ENCODE data around the gene LGR6.
"Not testable (repeated sequence)": the region's sequence is repeated elsewhere in the genome, so short reads cannot be mapped to it uniquely, and the experiment has no call there.

Gene LGR6

DNA sequence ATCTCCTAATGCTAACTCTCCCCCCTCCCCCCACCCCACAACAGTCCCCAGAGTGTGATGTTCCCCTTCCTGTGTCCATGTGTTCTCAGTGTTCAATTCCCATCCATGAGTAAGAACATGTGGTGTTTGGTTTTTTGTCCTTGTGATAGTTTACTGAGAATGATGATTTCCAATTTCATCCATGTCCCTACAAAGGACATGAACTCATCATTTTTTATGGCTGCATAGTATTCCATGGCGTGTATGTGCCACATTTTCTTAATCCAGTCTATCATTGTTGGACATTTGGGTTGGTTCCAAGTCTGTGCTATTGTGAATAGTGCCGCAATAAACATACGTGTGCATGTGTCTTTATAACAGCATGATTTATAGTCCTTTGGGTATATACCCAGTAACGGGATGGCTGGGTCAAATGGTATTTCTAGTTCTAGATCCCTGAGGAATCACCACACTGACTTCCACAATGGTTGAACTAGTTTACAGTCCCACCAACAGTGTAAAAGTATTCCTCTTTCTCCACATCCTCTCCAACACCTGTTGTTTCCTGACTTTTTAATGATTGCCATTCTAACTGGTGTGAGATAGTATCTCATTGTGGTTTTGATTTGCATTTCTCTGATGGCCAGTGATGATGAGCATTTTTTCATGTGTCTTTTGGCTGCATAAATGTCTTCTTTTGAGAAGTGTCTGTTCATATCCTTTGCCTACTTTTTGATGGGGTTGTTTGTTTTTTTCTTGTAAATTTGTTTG lies 67.8 kb downstream of the LGR6 start:
- not testable (repeated sequence) for DNase-seq (ENCODE audit: low read depth in 1 of 2, low spot score in 1 of 2)

DNA sequence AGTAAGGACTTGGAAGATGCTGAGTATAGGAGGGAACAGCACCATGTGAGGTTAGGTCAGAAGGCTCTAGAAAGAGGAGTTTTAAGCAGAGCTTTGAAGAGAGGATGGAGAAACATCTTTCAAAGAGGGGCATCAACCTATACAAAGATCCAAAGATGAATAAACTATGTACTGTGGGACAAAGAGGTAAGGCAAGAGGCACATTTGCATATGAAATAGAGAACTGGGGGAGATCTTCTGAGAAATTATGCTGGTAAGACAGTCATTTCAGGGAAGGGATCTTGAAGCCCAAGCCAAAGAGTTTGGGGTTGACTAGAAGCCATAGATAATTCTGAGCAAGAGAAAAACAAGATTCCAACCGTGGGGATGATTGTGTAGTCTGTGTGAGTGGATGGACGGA lies 70.0 kb downstream of the LGR6 start:
- DNase-seq (ENCODE audit: low read depth in 1 of 2, low spot score in 1 of 2), result no peak

DNA sequence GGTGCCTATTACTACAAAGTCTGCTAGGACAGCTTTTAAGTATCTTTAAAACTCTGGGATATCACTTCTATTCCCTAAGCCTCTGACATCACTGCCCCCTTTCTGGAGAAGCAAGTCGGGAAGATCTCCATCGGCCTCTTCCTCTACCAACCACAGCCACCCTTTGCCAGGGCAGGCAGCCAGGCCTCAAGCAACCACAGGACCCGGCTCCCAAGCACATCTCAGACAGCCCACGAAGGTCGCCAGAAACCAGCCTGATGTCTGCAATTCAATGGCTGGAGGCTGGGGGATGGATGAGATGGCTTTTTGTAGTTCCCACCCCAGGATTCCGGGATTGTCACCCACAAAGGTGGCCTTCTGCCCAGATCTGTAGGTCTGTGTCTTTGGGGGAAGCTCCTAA lies 70.7 kb downstream of the LGR6 start:
- no peak for DNase-seq (ENCODE audit: low read depth in 1 of 2, low spot score in 1 of 2)

DNA sequence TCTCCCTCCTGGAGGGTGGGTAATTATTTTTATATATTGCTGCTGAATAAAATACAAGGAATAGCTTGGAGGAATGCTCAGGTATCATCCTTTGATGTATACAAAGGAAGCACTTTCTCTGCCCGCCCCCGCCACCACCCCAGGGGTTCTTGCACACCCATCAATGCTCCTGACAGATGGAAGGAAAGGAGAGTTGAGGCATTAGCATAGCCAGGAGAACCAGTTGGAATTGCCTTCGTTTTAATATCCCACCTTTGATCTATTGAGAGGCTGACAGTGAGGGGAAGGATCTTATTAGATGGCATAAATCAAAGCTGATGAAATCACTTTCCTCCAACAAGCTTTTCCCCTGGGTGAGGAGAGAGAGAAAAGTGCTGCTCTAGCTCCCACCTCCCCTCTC lies 71.1 kb downstream of the LGR6 start:
- no peak for DNase-seq (ENCODE audit: low read depth in 1 of 2, low spot score in 1 of 2)

DNA sequence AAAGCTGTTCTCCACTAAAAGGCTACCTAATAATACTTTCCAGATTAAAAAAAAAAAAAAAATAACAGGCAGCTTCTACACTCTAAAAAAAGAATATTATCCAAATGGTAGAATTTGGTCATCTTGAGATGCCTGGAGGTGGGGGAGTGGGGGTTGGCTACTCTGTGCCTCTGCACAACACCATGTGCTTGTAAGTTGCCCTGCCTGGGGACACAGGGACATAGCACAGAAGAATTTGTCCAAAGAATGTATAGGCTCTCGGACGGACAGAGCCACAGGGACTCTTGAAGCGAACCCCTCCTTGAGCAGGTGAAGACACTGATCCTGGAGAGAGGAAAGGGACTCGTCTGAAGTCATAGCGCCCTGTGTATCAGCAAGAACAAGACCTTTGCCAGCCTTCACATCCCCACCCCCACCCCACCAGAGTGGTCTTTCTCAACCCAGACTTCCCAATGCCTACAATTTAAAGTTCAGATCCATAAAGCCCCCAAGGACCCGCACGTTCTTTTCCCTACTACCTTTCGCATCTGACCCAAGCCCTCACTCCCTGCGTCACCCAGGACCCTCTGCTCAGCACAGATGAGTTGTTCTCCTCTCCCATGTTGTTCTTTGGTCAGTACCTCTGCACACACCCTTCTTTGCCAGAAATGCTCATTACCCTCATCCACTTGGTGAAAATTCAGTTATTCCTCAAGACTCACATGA lies 72.6 kb downstream of the LGR6 start:
- no peak for DNase-seq (ENCODE audit: low read depth in 1 of 2, low spot score in 1 of 2)

DNA sequence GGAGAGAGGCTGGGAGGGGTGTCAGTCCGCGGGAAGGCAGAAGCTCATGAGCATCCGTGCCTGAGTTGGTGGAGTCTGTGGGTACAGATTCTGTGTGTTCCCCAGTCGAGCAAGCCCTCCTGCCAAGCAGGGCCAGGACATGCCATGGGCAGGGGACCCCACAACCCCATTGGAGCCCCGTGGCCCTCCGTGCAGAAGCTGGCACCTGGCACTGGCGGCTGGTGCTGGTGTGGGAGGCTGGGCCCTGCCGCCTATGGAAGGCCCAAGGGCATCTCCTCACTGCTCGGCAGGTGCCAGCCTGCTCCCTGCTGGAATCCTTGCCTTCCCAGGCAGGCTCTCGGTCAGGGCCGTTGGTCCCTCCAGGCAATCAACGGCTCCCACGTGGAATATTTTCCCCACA lies 74.4 kb downstream of the LGR6 start:
- no peak for DNase-seq (ENCODE audit: low read depth in 1 of 2, low spot score in 1 of 2)

DNA sequence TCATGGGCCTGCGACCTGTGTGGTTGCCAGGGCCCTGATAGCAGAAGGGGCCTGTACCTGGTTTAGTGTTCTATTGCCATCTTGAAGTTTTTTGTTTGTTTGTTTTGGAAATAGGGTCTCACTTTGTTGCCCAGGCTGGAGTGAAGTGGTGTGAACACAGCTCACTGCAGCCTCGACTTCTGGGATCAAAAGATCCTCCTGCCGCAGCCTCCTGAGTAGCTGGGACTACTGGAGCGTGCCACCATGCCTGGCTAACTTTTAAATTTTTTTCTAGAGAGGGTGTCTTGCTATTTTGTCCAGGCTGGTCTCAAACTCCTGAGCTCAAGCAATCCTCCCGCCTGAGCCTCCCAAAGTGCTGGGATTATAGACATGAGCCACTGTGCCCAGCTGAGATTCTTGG lies 75.2 kb downstream of the LGR6 start:
- no peak for DNase-seq (ENCODE audit: low read depth in 1 of 2, low spot score in 1 of 2)

DNA sequence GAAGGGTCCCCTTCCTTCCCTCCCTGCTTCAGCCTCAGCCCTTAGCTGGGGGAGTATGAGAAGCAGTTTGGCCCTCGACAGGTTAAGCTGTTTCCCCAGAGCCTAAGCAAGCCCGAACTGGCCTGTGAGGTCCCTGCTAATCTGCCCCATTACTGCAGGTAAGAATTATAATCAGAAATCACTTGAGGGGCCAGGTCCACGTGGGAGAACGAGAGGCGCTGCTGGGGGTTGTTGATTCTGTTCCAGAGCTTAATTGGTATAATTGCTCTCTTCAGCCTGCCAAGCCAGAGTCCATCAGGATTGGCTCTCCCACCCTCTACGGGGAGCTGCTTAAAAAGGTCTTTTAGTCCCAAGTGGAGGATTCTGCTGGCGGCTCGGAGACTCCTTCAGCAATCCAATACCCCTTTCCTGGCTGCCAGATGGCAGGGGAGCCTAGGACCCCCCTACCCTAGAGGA lies 77.3 kb downstream of the LGR6 start:
- DNase-seq (ENCODE audit: low read depth in 1 of 2, low spot score in 1 of 2), result no peak

DNA sequence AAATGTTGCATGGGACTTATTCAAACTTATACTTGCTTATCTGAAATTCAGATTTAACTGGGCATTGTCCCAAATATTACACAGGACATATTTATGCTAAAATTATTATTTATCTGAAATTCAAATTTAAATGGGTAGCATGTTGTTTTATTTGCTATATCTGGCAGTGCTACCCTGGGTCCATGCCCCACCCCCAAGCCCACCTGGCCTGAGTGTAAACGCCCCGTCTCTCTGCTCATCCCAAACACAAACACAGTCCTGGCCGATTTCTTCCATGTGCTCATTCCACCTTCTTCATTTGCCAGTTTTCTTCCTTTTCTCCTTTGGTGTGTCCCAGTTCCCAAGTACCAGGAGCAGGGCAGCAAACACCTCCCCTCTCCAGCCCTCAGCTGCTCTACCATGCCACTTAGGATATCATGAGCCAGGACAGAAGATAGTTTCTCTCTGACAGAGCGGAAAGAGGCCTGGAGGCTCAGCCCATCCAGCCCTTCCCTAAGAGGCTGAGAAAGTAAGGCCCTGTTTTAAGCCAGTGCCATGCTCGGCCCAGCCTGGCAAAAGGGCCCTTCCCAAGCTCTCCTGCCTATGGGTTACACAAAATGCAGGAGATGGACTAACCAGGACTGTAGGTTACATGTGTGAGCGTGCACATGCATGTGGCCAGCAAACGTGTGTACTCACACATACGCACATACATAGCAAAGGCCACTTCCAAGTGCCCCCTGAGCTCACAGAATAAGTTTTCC lies 78.7 kb downstream of the LGR6 start:
- DNase-seq (ENCODE audit: low read depth in 1 of 2, low spot score in 1 of 2), result no peak

DNA sequence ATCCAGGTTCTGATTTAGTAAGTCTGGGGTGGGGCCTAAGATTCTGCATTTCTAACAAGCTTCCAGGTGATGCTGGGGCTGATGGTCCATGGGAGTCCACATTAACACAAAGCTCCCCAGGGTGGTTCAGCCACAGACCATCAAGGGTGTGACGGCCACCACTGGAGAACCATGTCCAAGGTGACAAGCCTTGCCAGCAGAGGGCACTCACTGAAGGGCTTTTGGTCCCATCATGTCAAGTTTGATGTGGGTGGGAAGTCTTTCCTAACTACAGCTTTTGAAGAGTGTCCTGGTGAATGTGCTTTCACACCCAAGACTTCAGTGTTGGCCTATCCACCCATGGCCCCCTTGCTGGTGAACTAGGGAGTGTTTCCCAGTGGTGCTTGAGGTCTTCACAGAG lies 81.0 kb downstream of the LGR6 start:
- peak in 1 of 2 donors; percentile 13 for DNase-seq (ENCODE audit: low read depth in 1 of 2, low spot score in 1 of 2)

DNA sequence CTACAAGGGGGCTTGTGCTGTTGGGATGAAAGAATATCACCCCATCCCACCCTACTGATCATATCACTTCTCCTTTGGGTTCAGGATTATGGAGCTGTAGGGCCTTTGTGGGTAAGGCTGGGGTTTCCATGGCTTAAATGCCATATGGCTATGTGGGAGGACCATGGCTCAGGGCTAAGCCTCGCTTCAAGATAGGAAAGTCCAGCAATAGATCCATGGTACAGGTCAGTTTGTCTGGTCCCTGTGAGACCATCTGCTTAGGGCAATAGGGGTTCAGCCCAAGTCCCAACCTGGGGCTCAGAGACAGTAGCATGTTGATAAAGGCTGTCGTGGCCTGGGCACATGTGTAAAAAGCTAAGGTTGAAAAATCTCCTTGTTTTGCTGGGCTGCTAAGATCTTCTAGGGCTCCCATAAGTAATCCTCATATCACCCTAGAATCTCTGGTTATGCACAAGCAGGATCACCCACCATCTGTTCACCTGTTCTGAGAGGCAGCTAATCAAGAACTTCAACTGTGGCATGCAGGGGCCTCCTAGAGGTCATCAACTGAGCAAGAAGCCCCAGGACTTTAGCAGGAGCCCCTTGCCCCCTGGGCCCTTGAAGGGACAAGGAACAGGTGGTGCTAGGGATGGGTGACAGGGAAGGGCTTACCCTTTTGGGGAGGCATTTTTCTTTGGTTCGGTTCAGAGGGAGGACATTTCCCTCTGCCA lies 81.6 kb downstream of the LGR6 start:
- no peak for DNase-seq (ENCODE audit: low read depth in 1 of 2, low spot score in 1 of 2)

DNA sequence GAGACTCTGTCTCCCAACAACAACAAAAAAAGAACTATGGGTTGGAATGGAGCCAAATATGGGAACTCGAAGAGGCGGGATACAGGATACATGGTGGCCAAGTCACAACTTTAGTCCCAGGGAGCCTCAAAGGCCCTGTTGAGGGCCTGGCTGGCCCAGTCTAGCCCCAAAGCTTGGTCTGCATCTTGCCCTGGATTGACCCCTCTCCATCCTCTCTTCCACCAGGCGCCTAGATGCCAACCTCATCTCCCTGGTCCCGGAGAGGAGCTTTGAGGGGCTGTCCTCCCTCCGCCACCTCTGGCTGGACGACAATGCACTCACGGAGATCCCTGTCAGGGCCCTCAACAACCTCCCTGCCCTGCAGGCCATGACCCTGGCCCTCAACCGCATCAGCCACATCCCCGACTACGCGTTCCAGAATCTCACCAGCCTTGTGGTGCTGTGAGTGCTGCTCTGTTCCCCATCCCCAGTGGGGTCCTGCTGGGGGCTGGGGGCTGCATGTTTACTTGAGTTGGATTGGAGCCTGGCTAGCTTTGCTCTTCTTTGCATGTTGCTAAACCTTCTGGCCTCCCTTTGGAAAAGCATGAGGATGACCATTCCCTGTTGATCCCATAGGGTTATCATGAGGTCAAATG lies 82.6 kb downstream of the LGR6 start:
- DNase-seq (ENCODE audit: low read depth in 1 of 2, low spot score in 1 of 2), result no peak

DNA sequence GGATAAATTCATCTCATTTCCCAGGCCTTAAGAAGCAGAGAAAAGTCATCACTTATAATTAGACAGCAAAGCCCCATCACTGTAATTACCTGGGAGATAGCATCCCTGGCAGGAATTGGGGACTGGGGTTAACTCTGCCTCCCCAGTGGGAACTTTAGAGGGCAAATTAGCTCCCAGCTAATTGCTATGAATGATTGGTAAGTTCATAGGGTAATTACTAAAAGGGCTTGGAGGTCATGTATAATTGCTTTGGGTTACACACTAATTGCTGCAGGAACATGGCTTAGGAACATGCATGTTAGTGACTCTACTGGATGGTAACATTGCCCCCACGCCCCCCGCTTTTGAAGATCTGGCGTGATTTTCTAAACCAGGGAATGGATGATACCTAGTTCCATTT lies 83.3 kb downstream of the LGR6 start:
- DNase-seq (ENCODE audit: low read depth in 1 of 2, low spot score in 1 of 2), result no peak

DNA sequence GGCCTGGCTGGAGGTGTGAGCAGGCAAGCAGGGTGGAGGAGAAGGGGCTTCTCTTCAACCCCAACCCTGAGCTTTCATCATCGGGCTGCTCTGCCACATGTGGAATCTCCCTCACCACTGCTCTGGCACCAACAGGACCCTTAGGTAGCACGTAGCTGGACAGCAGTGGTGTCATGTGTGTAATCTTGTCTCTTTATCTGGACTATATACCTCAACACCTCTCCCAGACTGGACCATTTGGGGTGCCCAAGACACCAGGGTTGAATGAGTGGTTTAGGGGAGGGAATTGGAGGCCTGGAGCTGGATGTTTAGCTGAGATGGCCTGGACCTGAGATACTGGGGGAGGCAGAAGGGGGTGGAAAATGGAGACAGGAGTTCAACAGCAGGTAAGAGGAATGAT lies 85.2 kb downstream of the LGR6 start:
- no peak for DNase-seq (ENCODE audit: low read depth in 1 of 2, low spot score in 1 of 2)

DNA sequence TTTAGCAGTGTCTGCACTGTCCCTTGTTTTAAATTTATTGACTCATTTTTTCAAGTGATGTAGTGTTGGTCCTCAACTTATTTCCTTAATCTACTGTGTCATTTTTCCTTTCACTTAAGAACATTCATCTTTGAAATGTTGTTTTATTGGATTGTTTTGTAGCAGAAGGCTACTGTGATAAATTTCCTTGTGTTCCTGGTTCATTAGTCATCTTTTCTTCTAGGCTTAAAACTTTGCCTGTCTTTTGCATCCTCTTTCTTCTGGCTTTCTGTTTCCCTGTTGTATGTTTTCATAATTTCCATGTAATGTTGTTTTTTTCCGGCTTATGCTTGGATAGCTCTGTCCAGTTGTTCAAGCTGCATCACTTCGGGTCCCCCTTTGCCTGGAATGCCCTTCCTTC lies 86.2 kb downstream of the LGR6 start:
- no peak for DNase-seq (ENCODE audit: low read depth in 1 of 2, low spot score in 1 of 2)

DNA sequence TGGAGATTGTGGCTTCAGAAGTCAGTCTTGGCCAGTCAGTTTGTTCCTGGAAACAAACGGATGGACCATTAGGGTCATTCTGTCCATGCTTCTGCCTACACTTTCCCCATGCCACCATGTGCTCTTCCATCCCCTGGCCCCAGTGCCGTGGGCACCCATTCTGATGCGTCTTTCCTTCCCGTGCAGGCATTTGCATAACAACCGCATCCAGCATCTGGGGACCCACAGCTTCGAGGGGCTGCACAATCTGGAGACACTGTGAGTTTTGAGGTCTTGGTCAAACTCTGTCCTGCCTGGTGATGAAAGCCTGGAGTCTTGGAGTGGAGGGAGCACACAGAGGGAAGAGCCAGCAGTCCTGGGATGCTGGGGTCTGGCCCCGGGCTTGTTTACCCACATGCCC lies 87.0 kb downstream of the LGR6 start:
- DNase-seq (ENCODE audit: low read depth in 1 of 2, low spot score in 1 of 2), result no peak

DNA sequence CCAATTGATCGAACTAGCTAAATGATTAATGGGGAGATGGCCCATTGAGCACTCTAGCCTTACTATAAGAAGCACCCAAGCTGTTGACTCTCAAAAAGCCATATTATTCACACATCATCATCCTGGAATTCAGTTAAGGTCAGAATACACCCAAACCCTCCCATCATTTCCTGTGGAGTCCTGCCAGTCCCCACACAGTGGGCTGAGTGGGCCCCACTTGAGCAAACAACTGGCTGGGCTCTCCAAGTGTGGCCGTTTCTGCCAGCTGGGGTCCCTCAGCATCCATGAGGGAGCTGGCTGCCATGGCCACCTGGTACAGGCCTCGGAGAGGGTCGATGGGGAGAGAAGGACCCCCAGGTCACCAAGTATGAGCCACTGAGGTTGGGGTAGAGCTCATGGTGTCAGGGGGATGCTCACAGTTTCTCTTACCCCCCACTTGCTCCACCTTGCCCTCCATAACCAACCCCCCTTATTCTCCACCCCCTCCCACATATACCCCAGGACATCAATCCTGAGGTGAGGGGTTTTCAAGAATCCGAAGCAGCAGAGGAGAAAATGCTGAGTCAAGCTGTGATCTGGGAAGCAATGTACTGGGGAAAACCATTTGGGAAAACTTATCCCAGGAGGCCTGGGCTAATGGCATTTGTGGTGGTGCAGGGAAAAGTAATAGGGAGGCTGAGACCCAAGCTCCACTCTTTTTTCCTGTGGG lies 87.9 kb downstream of the LGR6 start:
- DNase-seq (ENCODE audit: low read depth in 1 of 2, low spot score in 1 of 2), result no peak

DNA sequence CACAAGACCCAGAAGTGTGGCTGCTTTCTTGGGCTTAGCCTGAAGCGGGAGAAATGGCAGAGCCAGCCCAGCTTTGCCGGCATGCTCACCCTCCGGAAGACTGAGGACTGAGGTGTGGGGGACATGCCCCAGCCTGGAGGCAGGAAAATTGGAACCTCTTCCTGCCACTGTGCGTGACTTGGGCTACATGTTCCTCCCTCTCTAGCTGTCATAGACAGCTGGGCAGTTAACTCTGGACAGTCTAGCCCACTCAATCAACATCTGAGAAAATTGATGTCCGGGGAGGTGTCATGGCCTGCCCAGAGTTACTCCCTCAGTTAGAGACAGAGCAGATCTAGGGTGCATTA lies 88.4 kb downstream of the LGR6 start:
- DNase-seq (ENCODE audit: low read depth in 1 of 2, low spot score in 1 of 2), result no peak

DNA sequence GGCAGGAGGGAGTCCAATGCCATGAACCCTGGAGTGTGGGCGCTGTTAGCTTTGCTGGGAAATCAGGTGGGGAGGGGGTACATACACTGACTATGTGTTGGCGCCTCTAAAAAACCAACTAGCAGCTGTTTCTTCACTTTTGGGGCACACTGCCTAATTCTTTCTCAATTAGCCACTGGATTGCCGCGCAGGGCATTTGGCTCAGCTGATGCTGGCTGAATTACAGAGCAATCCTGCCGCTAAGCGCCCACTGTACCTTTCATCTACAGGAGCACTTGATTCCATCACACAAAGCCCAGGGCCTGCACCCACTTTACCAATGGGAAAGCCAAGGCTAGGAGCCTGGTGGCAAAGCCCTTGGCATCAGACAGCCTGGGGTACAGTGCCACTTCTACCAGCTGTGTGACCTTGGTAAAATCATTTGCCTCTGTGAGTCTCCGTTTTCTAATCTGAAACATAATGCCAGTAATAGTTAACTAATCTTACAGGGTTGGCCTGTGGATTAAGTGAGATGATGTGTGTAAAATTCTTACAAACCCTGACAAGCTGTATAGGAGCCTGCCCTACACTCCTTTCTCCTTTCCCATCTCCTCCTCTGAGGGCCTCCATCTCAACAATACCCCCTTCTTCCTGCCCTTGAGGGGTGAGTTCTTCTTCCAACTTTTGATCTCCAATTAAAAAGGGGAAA lies 89.1 kb downstream of the LGR6 start:
- no peak for DNase-seq (ENCODE audit: low read depth in 1 of 2, low spot score in 1 of 2)

DNA sequence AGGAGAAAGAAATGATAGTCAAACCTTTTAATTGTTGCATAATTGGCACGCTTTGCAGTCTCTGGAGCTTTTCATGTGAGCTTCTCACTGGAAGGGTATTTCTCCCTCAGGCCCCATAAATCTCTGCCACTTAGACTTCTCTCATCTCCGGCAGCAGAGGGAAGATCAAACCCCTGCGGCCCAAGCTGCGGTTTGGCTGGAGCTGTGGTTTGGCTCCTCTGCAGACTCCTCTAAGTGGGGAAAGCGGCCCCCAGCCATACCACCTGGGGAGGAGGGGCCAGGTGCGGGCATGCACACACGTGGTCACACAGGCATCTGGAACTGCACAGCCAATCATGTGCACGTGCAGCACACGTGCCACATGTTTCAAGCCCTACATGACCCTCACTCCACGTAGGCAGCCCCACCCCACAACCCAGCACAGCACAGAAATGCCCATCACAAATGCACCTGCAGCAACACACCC lies 89.8 kb downstream of the LGR6 start:
- no peak for DNase-seq (ENCODE audit: low read depth in 1 of 2, low spot score in 1 of 2)
